Endothelial cell of umbilical vein (primary cell): ENCODE measurements around the gene PSMB4.

Experiments used
- CTCF ChIP-seq, 2 donors: IDR thresholded peaks; 1 replicate in 1 of 2; 2 replicates in 1 of 2; pipeline ENCODE4 v1.5.1; 2011; ENCODE audit warnings: low read length in 2 of 2, mild to moderate bottlenecking in 2 of 2, moderate library complexity in 2 of 2, control low read depth in 1 of 2, inconsistent platforms in 1 of 2, low read depth in 1 of 2; ENCODE audit not compliant: insufficient read depth in 1 of 2; ENCODE audit errors: extremely low read depth in 1 of 2
- EZH2 ChIP-seq: IDR thresholded peaks from 2 replicates; pipeline ENCODE4 v1.6.1; 2012; ENCODE audit warnings: borderline replicate concordance, low read depth, mild to moderate bottlenecking, moderate library complexity, low read length, inconsistent platforms; ENCODE audit not compliant: severe bottlenecking
- FOS ChIP-seq: IDR thresholded peaks from 2 replicates; pipeline ENCODE4 v1.6.1; 2011; ENCODE audit warnings: mild to moderate bottlenecking, low read length, moderate library complexity, borderline replicate concordance; ENCODE audit not compliant: insufficient read depth
- GATA2 ChIP-seq: IDR thresholded peaks from 2 replicates; pipeline ENCODE4 v1.7.0; 2011; ENCODE audit warnings: low read depth, mild to moderate bottlenecking, moderate library complexity, mixed read lengths, low read length; ENCODE audit not compliant: insufficient read length, insufficient read depth
- JUN ChIP-seq: IDR thresholded peaks from 2 replicates; pipeline ENCODE4 v1.6.1; 2011; ENCODE audit warnings: borderline replicate concordance, low read depth; ENCODE audit not compliant: insufficient read length, insufficient read depth
- MAX ChIP-seq: IDR thresholded peaks from 2 replicates; pipeline ENCODE4 v1.6.1; 2011; ENCODE audit not compliant: insufficient read depth, insufficient read length
- MYC ChIP-seq: IDR thresholded peaks from one replicate; pipeline ENCODE4 v1.6.1; 2011; ENCODE audit warnings: mild to moderate bottlenecking, low read depth, low read length
- POLR2A ChIP-seq: IDR thresholded peaks from 2 replicates; pipeline ENCODE4 v1.6.1; 2012; ENCODE audit warnings: low read depth, mild to moderate bottlenecking, control low read depth, low read length
- POLR2AphosphoS5 ChIP-seq: IDR thresholded peaks from 2 replicates; pipeline ENCODE4 v1.6.1; 2012; ENCODE audit warnings: low read depth, mild to moderate bottlenecking, control low read depth, low read length, moderate library complexity; ENCODE audit not compliant: insufficient read depth

DNA sequence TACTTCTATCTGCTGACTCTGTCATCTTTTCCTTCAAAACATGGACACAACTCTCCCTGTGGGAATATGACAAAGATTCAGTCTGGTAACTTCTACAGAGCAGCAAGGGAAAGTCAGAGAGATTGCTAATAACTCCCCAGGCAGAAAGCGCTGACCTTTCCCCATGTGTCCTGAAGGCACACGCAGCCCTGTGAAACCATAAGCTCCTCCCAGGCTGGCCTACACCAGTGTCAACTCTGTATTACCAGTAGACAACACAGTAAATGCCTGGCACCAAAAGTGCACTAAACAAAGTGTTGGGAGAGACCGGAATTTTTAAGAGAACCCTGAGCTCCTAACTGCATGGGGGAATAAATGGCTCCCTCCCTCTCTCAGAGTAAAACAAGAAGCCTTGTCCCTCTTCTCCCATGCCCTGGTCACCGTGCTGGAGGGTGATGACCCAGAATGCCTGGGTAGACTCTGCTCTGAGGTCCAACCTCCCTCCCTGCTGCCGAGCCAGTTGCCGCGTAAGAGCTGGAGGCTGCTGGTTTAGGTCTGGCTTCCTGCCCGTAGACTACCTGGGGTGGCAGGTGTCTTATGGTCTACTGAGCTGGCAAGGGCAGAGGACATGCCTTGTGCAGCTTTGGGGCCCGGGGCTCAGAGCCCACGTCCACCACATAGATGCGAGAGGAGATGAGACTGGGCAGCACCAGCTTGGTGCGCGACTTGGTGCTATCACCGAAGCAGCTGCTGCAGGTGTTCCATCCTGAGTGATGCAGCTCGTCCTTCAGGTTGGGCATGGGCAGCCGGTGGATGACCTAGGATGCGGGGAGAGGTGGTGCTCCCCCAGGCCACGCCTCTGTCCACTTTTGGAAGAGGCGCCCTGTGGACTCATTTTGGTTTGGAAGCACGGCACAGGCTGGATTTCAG, 30.7 kb upstream of the PSMB4 start:
- TF ChIP-seq POLR2A (no peak), CTCF (IDR thresholded peaks at IDR 0.05; ENCODE audit: extremely low read depth in 1 of 2, insufficient read depth in 1 of 2, low read depth in 1 of 2, low read length in 2 of 2) (no peak), MYC (no peak), MAX (no peak), GATA2 (no peak), JUN (no peak), EZH2 (no peak), POLR2AphosphoS5 (no peak), FOS (no peak)
